HG03039 (cell line): Measurements from ENCODE around the gene AQP2.

Source experiments
- ATAC-seq: cut with Tn5 transposase; IDR thresholded peaks from one replicate; pipeline ENCODE4 v1.9.1; 2021; ENCODE audit warnings: mild to moderate bottlenecking, moderate library complexity; ENCODE audit not compliant: unreplicated experiment

Gene AQP2

GRCh38 chr12:49939707-49940106, 10.8 kb upstream of the AQP2 start:
- no peak for ATAC-seq

GRCh38 chr12:49941556-49942511, 8.7 kb upstream of the AQP2 start:
- ATAC-seq = no peak

GRCh38 chr12:49942512-49942893, 8.0 kb upstream of the AQP2 start:
- ATAC-seq = no peak

- no peak for ATAC-seq
Measured at GRCh38 chr12:49942921-49943624, 7.5 kb upstream of the AQP2 start.

GRCh38 chr12:49943625-49943960, 6.9 kb upstream of the AQP2 start:
- no peak for ATAC-seq

GRCh38 chr12:49944046-49944445, 6.5 kb upstream of the AQP2 start:
- no peak for ATAC-seq

GRCh38 chr12:49944718-49945117, 5.8 kb upstream of the AQP2 start:
- no peak for ATAC-seq

GRCh38 chr12:49945394-49946080, 5.0 kb upstream of the AQP2 start:
- no peak for ATAC-seq

GRCh38 chr12:49946086-49946485, 4.5 kb upstream of the AQP2 start:
- no peak for ATAC-seq

- ATAC-seq = no peak
Measured at GRCh38 chr12:49946497-49946896, 4.0 kb upstream of the AQP2 start.

GRCh38 chr12:49947593-49948226, 2.8 kb upstream of the AQP2 start:
- no peak for ATAC-seq

GRCh38 chr12:49948866-49949845, 1.4 kb upstream of the AQP2 start:
- no peak for ATAC-seq

- no peak for ATAC-seq
Measured at GRCh38 chr12:49949866-49950265, 671 bp upstream of the AQP2 start.

- no peak for ATAC-seq
Measured at GRCh38 chr12:49951411-49952240, 1.1 kb downstream of the AQP2 start.

- ATAC-seq = no peak
Measured at GRCh38 chr12:49952391-49953055, 2.0 kb downstream of the AQP2 start.

- ATAC-seq = no peak
Measured at GRCh38 chr12:49953151-49953550, 2.6 kb downstream of the AQP2 start.

GRCh38 chr12:49953961-49954846, 3.7 kb downstream of the AQP2 start:
- ATAC-seq = no peak
